ENCODE results near the gene TUT1.
"Not testable (repeated sequence)": the region's sequence is repeated elsewhere in the genome, so short reads cannot be mapped to it uniquely, and the experiment has no call there.

Gene TUT1

DNA sequence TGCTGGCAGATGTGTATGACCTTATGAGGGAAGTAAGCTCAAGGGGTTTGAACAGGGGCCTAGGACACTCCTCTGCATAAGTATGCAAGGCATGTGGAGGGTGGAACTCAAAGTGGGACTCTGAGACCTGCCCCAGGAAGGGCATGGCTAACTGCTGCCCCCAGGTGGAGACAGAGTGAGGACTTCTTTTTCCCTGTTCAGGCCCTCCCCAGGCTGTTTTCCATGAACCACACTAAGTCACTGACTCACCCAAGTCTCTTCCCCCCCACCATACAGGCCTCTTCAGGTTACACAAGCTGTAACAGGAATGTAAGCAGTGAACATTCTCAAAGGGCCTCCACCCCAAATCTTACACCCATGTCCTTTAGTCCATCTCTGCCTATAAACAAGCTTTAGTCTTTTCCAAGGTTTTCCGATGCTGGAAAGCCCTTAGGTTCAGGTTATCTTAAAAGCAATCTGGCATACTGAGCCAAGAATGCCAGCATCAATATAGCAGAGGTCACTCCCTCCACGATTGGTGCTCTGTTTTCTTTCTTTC lies 30.7 kb downstream of the TUT1 start:
- Histone ChIP-seq H3K4me3 (ENCODE audit: insufficient read depth, low read length, poor library complexity, severe bottlenecking) (no peak overlapping the region), H3F3A (ENCODE audit: insufficient read depth) (peaks cover 23% of the 10 kb centered on the region), H3K4me2 (ENCODE audit: low read depth, low read length, poor library complexity, severe bottlenecking) (no peak overlapping the region), H3K9ac (ENCODE audit: low read length) (no peak overlapping the region), H3K9me3 (ENCODE audit: insufficient read depth, low read length) (no peaks in the 10 kb centered on the region), H3K9me2 (replicated peaks; ENCODE audit: insufficient read depth, low read length) (no peaks in the 10 kb centered on the region), H3K36me3 (ENCODE audit: low read length) (peaks cover 17% of the 10 kb centered on the region; the same call in 1 of the 2 replicates), H3K79me2 (ENCODE audit: insufficient read depth, low read length) (peaks cover 8% of the 10 kb centered on the region; the same call in 1 of the 2 replicates), H4K20me1 (ENCODE audit: low read depth, low read length) (peaks cover 7% of the 10 kb centered on the region; the same call in 1 of the 2 replicates), H2AFZ (ENCODE audit: low read depth, low read length, severe bottlenecking) (no peak overlapping the region), H3K27me3 (ENCODE audit: low read length) (no peaks in the 10 kb centered on the region), H3K27ac (ENCODE audit: low read depth, low read length) (no peak overlapping the region)
- TF ChIP-seq EZH2phosphoT487 (conservative IDR thresholded peaks at IDR 0.05; ENCODE audit: low read length): no peak
- TF ChIP-seq, protein P1, sequence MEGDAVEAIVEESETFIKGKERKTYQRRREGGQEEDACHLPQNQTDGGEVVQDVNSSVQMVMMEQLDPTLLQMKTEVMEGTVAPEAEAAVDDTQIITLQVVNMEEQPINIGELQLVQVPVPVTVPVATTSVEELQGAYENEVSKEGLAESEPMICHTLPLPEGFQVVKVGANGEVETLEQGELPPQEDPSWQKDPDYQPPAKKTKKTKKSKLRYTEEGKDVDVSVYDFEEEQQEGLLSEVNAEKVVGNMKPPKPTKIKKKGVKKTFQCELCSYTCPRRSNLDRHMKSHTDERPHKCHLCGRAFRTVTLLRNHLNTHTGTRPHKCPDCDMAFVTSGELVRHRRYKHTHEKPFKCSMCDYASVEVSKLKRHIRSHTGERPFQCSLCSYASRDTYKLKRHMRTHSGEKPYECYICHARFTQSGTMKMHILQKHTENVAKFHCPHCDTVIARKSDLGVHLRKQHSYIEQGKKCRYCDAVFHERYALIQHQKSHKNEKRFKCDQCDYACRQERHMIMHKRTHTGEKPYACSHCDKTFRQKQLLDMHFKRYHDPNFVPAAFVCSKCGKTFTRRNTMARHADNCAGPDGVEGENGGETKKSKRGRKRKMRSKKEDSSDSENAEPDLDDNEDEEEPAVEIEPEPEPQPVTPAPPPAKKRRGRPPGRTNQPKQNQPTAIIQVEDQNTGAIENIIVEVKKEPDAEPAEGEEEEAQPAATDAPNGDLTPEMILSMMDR (IDR thresholded peaks at IDR 0.05; ENCODE audit: insufficient read depth, low read length, poor library complexity, severe bottlenecking): no peak

DNA sequence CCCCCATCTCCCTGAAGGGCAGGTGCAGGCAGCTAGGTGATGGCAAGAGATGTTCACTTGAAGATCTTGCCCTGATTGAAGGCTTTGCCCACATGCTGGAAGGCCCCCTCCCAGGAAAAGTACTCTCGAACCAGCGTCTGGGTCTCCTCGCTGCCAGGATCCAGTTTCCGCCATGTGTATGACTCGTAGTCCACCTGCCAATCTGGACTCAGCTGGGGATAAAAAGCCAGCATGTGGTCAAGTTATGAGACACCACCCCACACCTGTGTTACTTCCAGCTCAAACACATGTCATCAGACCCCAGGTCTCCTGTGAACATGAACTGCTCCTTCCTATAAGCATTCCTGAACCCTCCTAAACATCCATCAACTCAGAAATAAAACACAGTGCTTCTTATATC lies 31.7 kb downstream of the TUT1 start:
- H3K9ac ChIP-seq (ENCODE audit: low read length); H3K36me3 ChIP-seq (ENCODE audit: low read length); H3K27ac ChIP-seq (ENCODE audit: low read depth, low read length); H3K27me3 ChIP-seq (ENCODE audit: low read length); H3K4me2 ChIP-seq (ENCODE audit: low read depth, low read length, poor library complexity, severe bottlenecking); H2AFZ ChIP-seq (ENCODE audit: low read depth, low read length, severe bottlenecking); H4K20me1 ChIP-seq (ENCODE audit: low read depth, low read length); H3K9me3 ChIP-seq (ENCODE audit: insufficient read depth, low read length); H3K4me3 ChIP-seq (ENCODE audit: insufficient read depth, low read length, poor library complexity, severe bottlenecking); H3K9me2 ChIP-seq (replicated peaks; ENCODE audit: insufficient read depth, low read length); H3K79me2 ChIP-seq (ENCODE audit: insufficient read depth, low read length): not testable (repeated sequence)
- peaks cover 28% of the 10 kb centered on the region for H3F3A ChIP-seq (ENCODE audit: insufficient read depth)

DNA sequence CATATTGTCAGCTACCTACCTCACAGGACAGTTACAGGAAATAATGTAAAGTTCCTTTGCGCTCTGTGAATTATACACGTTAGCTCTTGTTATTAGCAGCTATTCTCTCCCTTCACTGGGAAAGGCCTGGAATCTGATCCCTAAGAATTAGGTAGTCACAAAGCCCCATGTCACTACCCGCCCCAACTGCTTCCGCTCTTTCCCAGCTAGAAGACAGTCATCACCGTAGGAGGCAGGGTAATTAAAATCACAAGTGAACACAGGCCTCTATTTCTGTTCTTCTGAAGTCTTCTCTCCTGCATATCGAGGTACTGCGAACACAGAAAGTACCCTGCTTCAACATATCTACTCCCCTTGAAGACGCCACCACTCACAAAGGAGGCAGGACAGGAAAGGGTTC lies 32.1 kb downstream of the TUT1 start:
- Histone ChIP-seq H3K9me2 (replicated peaks; ENCODE audit: insufficient read depth, low read length) (no peaks in the 10 kb centered on the region), H3K4me2 (ENCODE audit: low read depth, low read length, poor library complexity, severe bottlenecking) (no peak overlapping the region), H3K9ac (ENCODE audit: low read length) (no peak overlapping the region), H3K27ac (ENCODE audit: low read depth, low read length) (no peak overlapping the region), H3K4me3 (ENCODE audit: insufficient read depth, low read length, poor library complexity, severe bottlenecking) (no peak overlapping the region), H3K27me3 (ENCODE audit: low read length) (no peaks in the 10 kb centered on the region), H3K9me3 (ENCODE audit: insufficient read depth, low read length) (no peaks in the 10 kb centered on the region), H3F3A (ENCODE audit: insufficient read depth) (peaks cover 28% of the 10 kb centered on the region), H3K79me2 (ENCODE audit: insufficient read depth, low read length) (peaks cover 6% of the 10 kb centered on the region; the same call in 1 of the 2 replicates), H3K36me3 (ENCODE audit: low read length) (peaks cover 10% of the 10 kb centered on the region; the same call in 1 of the 2 replicates), H2AFZ (ENCODE audit: low read depth, low read length, severe bottlenecking) (no peak overlapping the region), H4K20me1 (ENCODE audit: low read depth, low read length) (peaks cover 6% of the 10 kb centered on the region; the same call in 1 of the 2 replicates)
- TF ChIP-seq, protein P1 (IDR thresholded peaks at IDR 0.05; ENCODE audit: insufficient read depth, low read length, poor library complexity, severe bottlenecking): no peak
- no peak for TF ChIP-seq EZH2phosphoT487 (conservative IDR thresholded peaks at IDR 0.05; ENCODE audit: low read length)

DNA sequence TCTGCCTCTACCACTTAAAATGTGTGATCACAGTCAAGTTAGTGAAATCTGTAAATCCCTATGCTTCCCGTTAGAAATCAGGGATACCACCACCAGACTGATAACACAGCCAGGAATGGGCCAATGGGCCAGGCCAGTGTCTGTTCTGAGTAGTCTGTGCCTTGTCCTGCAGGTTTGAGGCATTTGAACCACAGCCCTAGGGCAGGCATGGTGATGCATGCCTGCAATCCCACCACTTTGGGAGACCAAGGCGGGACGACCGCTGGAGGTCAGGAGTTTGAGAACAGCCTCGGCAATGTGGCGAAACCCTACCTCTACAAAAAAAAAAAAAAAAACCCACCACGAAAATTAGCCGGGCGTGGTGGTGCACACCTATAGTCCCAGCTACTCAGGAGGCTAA lies 32.7 kb downstream of the TUT1 start:
- no peak for TF ChIP-seq EZH2phosphoT487 (conservative IDR thresholded peaks at IDR 0.05; ENCODE audit: low read length)
- TF ChIP-seq, protein P1 (IDR thresholded peaks at IDR 0.05; ENCODE audit: insufficient read depth, low read length, poor library complexity, severe bottlenecking): no peak
- peaks cover 28% of the 10 kb centered on the region for H3F3A ChIP-seq (ENCODE audit: insufficient read depth)
- H3K79me2 ChIP-seq (ENCODE audit: insufficient read depth, low read length): peaks cover 2% of the 10 kb centered on the region; the same call in 1 of the 2 replicates
- no peak overlapping the region for H3K4me2 ChIP-seq (ENCODE audit: low read depth, low read length, poor library complexity, severe bottlenecking)
- H4K20me1 ChIP-seq (ENCODE audit: low read depth, low read length): peaks cover 3% of the 10 kb centered on the region; the same call in 1 of the 2 replicates
- peaks cover 7% of the 10 kb centered on the region; the same call in 1 of the 2 replicates for H3K36me3 ChIP-seq (ENCODE audit: low read length)
- no peak overlapping the region for H2AFZ ChIP-seq (ENCODE audit: low read depth, low read length, severe bottlenecking)
- no peak overlapping the region for H3K9ac ChIP-seq (ENCODE audit: low read length)
- H3K27ac ChIP-seq (ENCODE audit: low read depth, low read length): no peak overlapping the region
- no peak overlapping the region for H3K4me3 ChIP-seq (ENCODE audit: insufficient read depth, low read length, poor library complexity, severe bottlenecking)
- H3K27me3 ChIP-seq (ENCODE audit: low read length): no peaks in the 10 kb centered on the region
- H3K9me3 ChIP-seq (ENCODE audit: insufficient read depth, low read length): no peaks in the 10 kb centered on the region
- H3K9me2 ChIP-seq (replicated peaks; ENCODE audit: insufficient read depth, low read length): no peaks in the 10 kb centered on the region
